Psoas muscle (tissue), 8 donors: ENCODE results near the gene VPS13A. TPM values are rescaled to one million over a fixed set of nuclear protein-coding genes. Genes with fewer than 3 reads are reported as not detected.

Experiments used
- ATAC-seq, 4 donors: fragments of 200-7000 bp; cut with Tn5 transposase; one replicate each; pipeline ENCODE4 v1.9.1; 2020; ENCODE audit warnings: moderate library complexity in 3 of 4, mild to moderate bottlenecking in 2 of 4
- DNase-seq, 2 donors: peaks; one replicate each; pipeline ENCODE4 v3.0.0-alpha.2; 2020
- H3K27ac ChIP-seq: fragments of 200-600 bp; one replicate; pipeline ENCODE4 v1.8.0; 2022
- H3K27me3 ChIP-seq, 3 donors: fragments of 200-600 bp in 1 of 3; one replicate each; pipeline versions ENCODE4 v1.6.1 to v1.8.0; 2013 to 2022; ENCODE audit warnings: low read length in 2 of 3, mild to moderate bottlenecking in 2 of 3, moderate library complexity in 1 of 3; ENCODE audit not compliant: insufficient read depth in 3 of 3
- H3K36me3 ChIP-seq, 2 donors: fragments of 200-600 bp in 1 of 2; one replicate each; pipeline versions ENCODE4 v1.6.1 to v1.8.0; 2013 to 2022; ENCODE audit warnings: low read depth in 1 of 2, mild to moderate bottlenecking in 1 of 2, moderate library complexity in 1 of 2; ENCODE audit not compliant: insufficient read depth in 1 of 2
- H3K4me1 ChIP-seq: fragments of 200-600 bp; one replicate; pipeline ENCODE4 v1.8.0; 2022
- H3K4me3 ChIP-seq: fragments of 200-600 bp; one replicate; pipeline ENCODE4 v1.8.0; 2022; ENCODE audit warnings: mild to moderate bottlenecking
- H3K9me3 ChIP-seq: fragments of 200-600 bp; one replicate; pipeline ENCODE4 v1.8.0; 2022
- CTCF ChIP-seq: fragments of 200-600 bp; IDR thresholded peaks from one replicate; pipeline ENCODE4 v1.8.0; 2022; ENCODE audit warnings: antibody characterized with exemption
- WGBS, 3 donors: extraction: QIAGEN DNeasy Blood & Tissue Kit; methylation state at CpG; one replicate each; pipeline versions ENCODE4 v1.1.6 to v1.1.7; 2013; 5-methylcytosine and 5-hydroxymethylcytosine counted together
- intact Hi-C, 2 donors: fragments of 100-400 bp; cut with DNase I; formaldehyde crosslinking; loops; one replicate each; pipeline versions ENCODE4 v1.11.0 to v1.14.2; 2022
- polyA plus RNA-seq, 3 donors: library from polyadenylated mRNA; stranded (reverse); fragments of 200-250 nt; gene quantifications; one replicate each; pipeline ENCODE4 v1.2.3, GENCODE V29; 2013
- total RNA-seq, 4 donors: library from RNA; stranded (reverse); fragmentation: NEBNext Ultra II Directional in 2 of 4; extraction: Animal tissue kit (Norgen Biotek cat#: 25700) in 2 of 4; gene quantifications; one replicate each; pipeline versions ENCODE4 v1.2.1 to v1.2.4, GENCODE V29; 2021 to 2023
- donor health status: healthy with polysubstance abuse.
- donor health status: DM: no; HTN: no; CAD: no; lungs with moderate emphysema.
- donor health status: Bipolar disorder and iron deficiency.
- donor health status: healthy.
- donor health status: DM: yes; HTN: yes; CAD: no.
- donor health status: DM: no; HTN: no; CAD: no.
- donor health status: DM: no; HTN: no; CAD: no.
- donor health status: DM: yes; HTN: yes; CAD: no.

The VPS13A gene
- total and polyA plus RNA-seq, 7 donors, result 3.3 to 27.0 (median 19.4) TPM

GRCh38 chr9:77215874-77216273 lies 38.5 kb downstream of the VPS13A start:
- Histone ChIP-seq H3K9me3 (no peaks in the 10 kb centered on the region), H3K4me1 (peaks cover 7% of the 10 kb centered on the region), H3K27ac (no peak overlapping the region), H3K36me3 (peaks cover 0 to 64% of the 10 kb centered on the region in 2 donors), H3K27me3 (no peaks in the 10 kb centered on the region), H3K4me3 (no peak overlapping the region)
- WGBS, 3 donors, result 60 to 73% (median 65%) methylated on average over 5 of the region's 5 CpGs
- peak; percentile 27 for TF ChIP-seq CTCF
- peak in 3 of 4 donors; percentile 34 to 77 (median 77) for ATAC-seq
- DNase-seq, result no peak
- intact Hi-C loops, result loop anchor here in 1 of 2 donors (5.0 kb wide), 1 partner anchor 49 kb away; no protein-coding TSS in a partner anchor

GRCh38 chr9:77218612-77219011 lies 41.3 kb downstream of the VPS13A start:
- H3K4me1 ChIP-seq, result peaks cover 7% of the 10 kb centered on the region
- TF ChIP-seq CTCF, result no peak
- H3K4me3 ChIP-seq, result no peak overlapping the region
- no peaks in the 10 kb centered on the region for H3K9me3 ChIP-seq
- no peaks in the 10 kb centered on the region for H3K27me3 ChIP-seq
- 79 to 85% (median 79%) methylated on average over 3 of the region's 3 CpGs for WGBS, 3 donors
- DNase-seq (no peak), ATAC-seq (peak in 2 of 4 donors; percentile 25)
- H3K27ac ChIP-seq, result no peak overlapping the region
- intact Hi-C loops, result loop anchor here in 1 of 2 donors (5.0 kb wide), 1 partner anchor 51 kb away; no protein-coding TSS in a partner anchor
- peaks cover 0 to 62% of the 10 kb centered on the region in 2 donors for H3K36me3 ChIP-seq

GRCh38 chr9:77221431-77221830 lies 44.1 kb downstream of the VPS13A start:
- DNase-seq, result no peak
- WGBS, 3 donors, result 92 to 97% (median 94%) methylated on average over 3 of the region's 3 CpGs
- H3K27me3 ChIP-seq, result no peaks in the 10 kb centered on the region
- no peak overlapping the region for H3K4me3 ChIP-seq
- no peak for ATAC-seq
- peaks cover 7% of the 10 kb centered on the region for H3K4me1 ChIP-seq
- intact Hi-C loops, result loop anchor here in 1 of 2 donors (5.0 kb wide), 1 partner anchor 54 kb away; no protein-coding TSS in a partner anchor
- peaks cover 0 to 70% of the 10 kb centered on the region in 2 donors for H3K36me3 ChIP-seq
- no peaks in the 10 kb centered on the region for H3K9me3 ChIP-seq
- no peak for TF ChIP-seq CTCF
- no peak overlapping the region for H3K27ac ChIP-seq

GRCh38 chr9:77224746-77225312 lies 47.5 kb downstream of the VPS13A start:
- H3K4me1 ChIP-seq, result no peaks in the 10 kb centered on the region
- H3K4me3 ChIP-seq, result no peak overlapping the region
- intact Hi-C loops, result loop anchor here in 1 of 2 donors (5.0 kb wide), 1 partner anchor 58 kb away; no protein-coding TSS in a partner anchor
- H3K36me3 ChIP-seq, result peaks cover 0 to 95% of the 10 kb centered on the region in 2 donors
- no peak for DNase-seq
- WGBS, 3 donors, result 87 to 90% (median 87%) methylated on average over 5 of the region's 5 CpGs
- ATAC-seq, result no peak
- no peaks in the 10 kb centered on the region for H3K9me3 ChIP-seq
- H3K27me3 ChIP-seq, result no peaks in the 10 kb centered on the region
- H3K27ac ChIP-seq, result no peak overlapping the region
- no peak for TF ChIP-seq CTCF
